ENCODE results near the gene SLC35E4.
A peak's percentile ranks its signal among the peaks of the same experiment; 100 is the strongest.

Gene SLC35E4

DNA sequence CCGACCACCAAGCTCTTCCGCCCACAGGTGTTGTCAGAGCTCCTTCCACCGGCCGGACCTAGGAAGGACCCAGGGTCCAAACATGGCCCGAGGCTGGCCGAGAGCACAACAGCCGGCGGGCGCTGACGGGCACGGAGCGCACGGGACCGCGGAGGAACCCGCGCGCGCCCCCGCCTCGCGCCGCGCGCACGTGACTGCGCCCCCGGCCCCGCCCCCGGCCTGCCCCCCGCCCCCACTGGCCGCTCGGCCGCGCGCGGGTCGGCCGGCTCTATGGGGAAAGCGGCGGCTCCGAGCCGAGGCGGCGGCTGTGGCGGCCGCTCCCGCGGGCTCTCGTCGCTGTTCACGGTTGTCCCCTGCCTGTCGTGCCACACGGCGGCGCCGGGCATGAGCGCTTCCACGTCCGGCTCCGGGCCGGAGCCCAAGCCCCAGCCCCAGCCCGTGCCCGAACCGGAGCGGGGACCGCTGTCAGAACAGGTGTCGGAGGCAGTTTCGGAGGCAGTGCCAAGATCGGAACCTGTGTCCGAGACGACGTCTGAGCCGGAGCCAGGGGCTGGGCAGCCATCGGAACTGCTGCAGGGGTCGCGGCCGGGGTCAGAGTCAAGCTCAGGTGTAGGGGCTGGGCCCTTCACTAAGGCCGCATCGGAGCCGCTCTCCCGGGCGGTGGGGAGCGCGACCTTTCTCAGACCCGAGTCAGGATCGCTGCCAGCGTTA, 59.2 kb downstream of the SLC35E4 start, which contains the start of gene OSBP2:
Gene OSBP2 (plus strand): TSS at position 235 of the 711 bp plus-strand sequence. CDS start 36 bp downstream, at position 271.
- peak; percentile 47 for DNase-seq

DNA sequence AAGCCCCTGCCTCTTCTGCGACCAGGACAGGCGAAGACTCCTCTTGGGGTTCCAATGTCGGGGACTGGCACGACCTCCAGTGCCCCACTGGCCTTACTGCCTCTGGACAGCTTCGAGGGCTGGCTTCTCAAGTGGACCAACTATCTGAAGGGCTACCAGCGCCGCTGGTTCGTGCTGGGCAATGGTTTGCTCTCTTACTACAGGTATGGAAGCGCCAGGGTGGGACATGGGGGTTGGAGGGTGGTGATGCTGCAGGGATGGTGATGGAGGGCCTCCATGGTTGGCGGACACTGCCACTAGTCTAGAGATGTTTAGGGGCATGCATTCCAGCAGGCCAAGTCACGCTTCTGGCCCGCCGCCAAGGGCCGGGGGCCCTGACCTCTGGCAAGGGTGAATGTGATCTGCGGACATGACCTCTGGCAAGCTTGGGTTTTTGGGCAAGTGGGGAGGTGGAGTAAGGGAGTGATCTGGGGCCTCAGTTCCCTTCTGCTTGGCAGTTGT, 59.8 kb downstream of the SLC35E4 start:
- DNase-seq = no peak

GRCh38 chr22:30695871-30696655, 60.5 kb downstream of the SLC35E4 start:
- DNase-seq = no peak
